ENCODE data around the gene KRTAP20-4.

The KRTAP20-4 gene

DNA sequence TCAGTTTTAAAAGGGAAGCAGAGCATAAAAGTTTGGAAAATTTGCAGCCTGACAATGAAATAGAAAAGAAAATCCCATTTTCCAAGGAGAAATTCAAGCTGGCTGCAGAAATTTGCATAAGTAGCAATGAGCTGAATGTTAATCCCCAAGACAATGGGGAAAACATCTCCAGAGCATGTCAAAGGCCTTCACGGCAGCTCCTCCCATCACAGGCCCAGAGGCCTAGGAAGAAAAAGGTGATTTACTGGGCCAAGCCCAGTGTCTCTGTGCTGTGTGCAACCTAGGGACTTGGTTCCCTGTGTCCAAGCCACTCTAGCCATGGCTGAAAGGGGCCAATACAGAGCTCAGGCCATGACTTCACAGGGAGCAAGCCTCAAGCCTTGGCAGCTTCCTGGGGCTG is 48.3 kb downstream of the KRTAP20-4 start:
- DNase-seq = no peak
